GM23248 (cell line): ENCODE measurements around the gene AJAP1. TPM values are rescaled to one million over a fixed set of nuclear protein-coding genes. Genes with fewer than 3 reads are reported as not detected.

Experiments
- DNase-seq: peaks from one replicate; pipeline ENCODE4 v3.0.0-alpha.2; 2015
- H2AFZ ChIP-seq: fragments of 200-600 bp; sonication (generic); 2 replicates; pipeline ENCODE4 v1.6.1; 2016; ENCODE audit warnings: antibody characterized with exemption
- H3F3A ChIP-seq: fragments of 200-600 bp; sonication (generic); 2 replicates; pipeline ENCODE4 v1.6.1; 2016; ENCODE audit warnings: mild to moderate bottlenecking, antibody characterized with exemption, mixed run types; ENCODE audit not compliant: insufficient read depth
- H3K27ac ChIP-seq: fragments of 200-600 bp; sonication (generic); 2 replicates; pipeline ENCODE4 v1.5.1; 2016; ENCODE audit warnings: mild to moderate bottlenecking
- H3K27me3 ChIP-seq: fragments of 200-600 bp; sonication (generic); replicated peaks from 2 replicates; pipeline ENCODE4 v1.6.1; 2016; ENCODE audit warnings: mild to moderate bottlenecking; ENCODE audit not compliant: insufficient read depth
- H3K36me3 ChIP-seq: fragments of 200-600 bp; sonication (generic); 2 replicates; pipeline ENCODE4 v1.6.1; 2016; ENCODE audit warnings: low read depth, mild to moderate bottlenecking
- H3K4me1 ChIP-seq: fragments of 200-600 bp; sonication (generic); 2 replicates; pipeline ENCODE4 v1.6.1; 2016; ENCODE audit warnings: mild to moderate bottlenecking; ENCODE audit not compliant: insufficient read depth
- H3K4me2 ChIP-seq: fragments of 200-600 bp; sonication (generic); one replicate; pipeline ENCODE4 v1.6.1; 2016; ENCODE audit warnings: mild to moderate bottlenecking; ENCODE audit not compliant: unreplicated experiment
- H3K4me3 ChIP-seq: fragments of 200-600 bp; sonication (generic); 2 replicates; pipeline ENCODE4 v1.5.1; 2016; ENCODE audit warnings: mild to moderate bottlenecking
- H3K79me2 ChIP-seq: fragments of 200-600 bp; sonication (generic); 2 replicates; pipeline ENCODE4 v1.6.1; 2016; ENCODE audit warnings: mild to moderate bottlenecking; ENCODE audit not compliant: insufficient read depth
- H3K9ac ChIP-seq: fragments of 200-600 bp; sonication (generic); 2 replicates; pipeline ENCODE4 v1.6.1; 2016; ENCODE audit warnings: mild to moderate bottlenecking
- H3K9me2 ChIP-seq: fragments of 200-600 bp; sonication (generic); 2 replicates; pipeline ENCODE4 v1.6.1; 2016; ENCODE audit warnings: mixed run types, mild to moderate bottlenecking, moderate library complexity; ENCODE audit not compliant: insufficient read depth
- H3K9me3 ChIP-seq: fragments of 200-600 bp; sonication (generic); one replicate; pipeline ENCODE4 v1.6.1; 2017; ENCODE audit warnings: low read depth
- H4K20me1 ChIP-seq: fragments of 200-600 bp; sonication (generic); 2 replicates; pipeline ENCODE4 v1.6.0; 2016; ENCODE audit not compliant: insufficient read depth
- EZH2 ChIP-seq: fragments of 200-600 bp; sonication (generic); IDR thresholded peaks from 2 replicates; pipeline ENCODE4 v1.6.1; 2018; ENCODE audit warnings: antibody characterized with exemption, mild to moderate bottlenecking; ENCODE audit not compliant: insufficient read depth, poor library complexity, severe bottlenecking
- EZH2phosphoT487 ChIP-seq: fragments of 200-600 bp; sonication (generic); IDR thresholded peaks from 2 replicates; pipeline ENCODE4 v1.6.1; 2018; ENCODE audit warnings: antibody characterized with exemption, moderate library complexity, mild to moderate bottlenecking, low read depth; ENCODE audit not compliant: insufficient read depth
- WGBS, 2 experiments: methylation state at CpG; one replicate each; pipeline ENCODE4 v1.1.6; 2015 to 2017; ENCODE audit warnings: low lambda C conversion rate in 2 of 2, low coverage in 1 of 2; ENCODE audit errors: missing lambda C conversion rate in 2 of 2; 5-methylcytosine and 5-hydroxymethylcytosine counted together
- in situ Hi-C: fragments of 300-500 bp; cut with MboI; formaldehyde crosslinking; loops from 2 replicates; pipeline ENCODE4 v1.15.0; 2020
- polyA plus RNA-seq: library from polyadenylated mRNA; unstranded; fragments of >200 nt; fragmentation: Nextera tagmentation; extraction: Ambion mirVana; gene quantifications from 2 replicates; pipeline ENCODE4 v1.2.1, GENCODE V29; 2016
- total RNA-seq: library from RNA; depleted of rRNA; stranded (reverse); fragments of >200 nt; shearing (Covaris generic); gene quantifications from 2 replicates; pipeline ENCODE4 v1.2.3, GENCODE V29; 2014

The AJAP1 gene
- total and polyA plus RNA-seq, 2 experiments from 2014 or later, result 0.03 to 0.86 TPM

DNA sequence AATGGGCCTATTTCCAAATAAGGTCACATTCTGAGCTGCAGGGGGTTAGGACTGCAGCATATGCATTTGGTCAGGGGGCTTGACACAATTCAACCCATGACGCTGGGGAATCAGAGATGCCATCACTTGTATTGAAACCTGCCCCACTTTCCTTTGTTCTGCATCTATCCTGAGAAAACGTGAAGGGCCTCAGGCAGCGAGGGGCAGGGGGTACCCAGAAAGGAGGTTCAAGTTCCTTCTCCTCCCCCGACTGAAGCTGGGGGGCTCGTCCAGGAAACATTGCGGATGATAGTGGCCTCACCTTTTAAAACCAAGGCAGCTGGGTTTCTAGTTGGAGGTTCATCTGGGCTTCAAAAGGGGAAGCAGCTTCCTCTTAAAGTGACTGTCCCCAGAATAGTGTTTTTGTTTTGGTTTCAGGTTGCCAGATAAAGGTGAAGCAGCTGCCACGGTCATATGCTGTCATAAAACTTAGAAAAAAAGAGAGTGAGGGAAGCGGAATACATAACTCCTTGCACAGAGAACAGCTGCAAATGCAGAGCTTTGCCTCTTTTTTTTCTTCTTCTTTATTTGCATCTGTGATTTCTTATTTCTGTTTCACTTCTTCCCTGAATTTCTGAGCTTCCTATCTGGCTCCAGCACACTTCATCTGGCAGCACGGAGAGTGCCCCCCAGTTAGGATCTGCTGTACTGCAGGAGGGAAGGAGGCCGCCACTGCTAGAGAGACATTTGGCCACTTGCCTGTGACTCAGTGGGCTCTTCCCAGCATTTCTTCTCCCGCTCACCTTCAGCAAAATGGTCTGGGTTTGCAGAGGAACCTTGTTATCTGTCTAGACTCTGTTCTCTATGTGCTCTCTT is 142.0 kb downstream of the AJAP1 start:
- Histone ChIP-seq H3K27me3 (no peaks in the 10 kb centered on the region), H3F3A (no peaks in the 10 kb centered on the region), H3K9me3 (no peaks in the 10 kb centered on the region), H3K36me3 (no peaks in the 10 kb centered on the region), H3K4me1 (no peaks in the 10 kb centered on the region), H2AFZ (no peak overlapping the region), H3K27ac (no peak overlapping the region), H3K4me3 (no peak overlapping the region), H4K20me1 (no peaks in the 10 kb centered on the region), H3K4me2 (no peak overlapping the region), H3K9ac (no peak overlapping the region), H3K9me2 (no peaks in the 10 kb centered on the region), H3K79me2 (no peaks in the 10 kb centered on the region)
- no peak for TF ChIP-seq EZH2
- TF ChIP-seq EZH2phosphoT487, result no peak
- in situ Hi-C loops, result no loop called here
- 26 to 29% methylated on average over 11 of the region's 11 CpGs for WGBS, 2 experiments
- DNase-seq, result no peak

GRCh38 chr1:4797016-4797410 is 142.6 kb downstream of the AJAP1 start:
- no peak overlapping the region for H3K4me2 ChIP-seq
- H3K9ac ChIP-seq, result no peak overlapping the region

GRCh38 chr1:4797429-4797828 is 143.0 kb downstream of the AJAP1 start:
- WGBS, 2 experiments, result 35 to 41% methylated on average over 5 of the region's 5 CpGs
- Histone ChIP-seq H3K27me3 (no peaks in the 10 kb centered on the region), H2AFZ (no peak overlapping the region), H3K9me2 (no peaks in the 10 kb centered on the region), H3K27ac (no peak overlapping the region), H4K20me1 (no peaks in the 10 kb centered on the region), H3K4me3 (no peak overlapping the region), H3K9me3 (no peaks in the 10 kb centered on the region), H3F3A (no peaks in the 10 kb centered on the region), H3K36me3 (no peaks in the 10 kb centered on the region), H3K79me2 (no peaks in the 10 kb centered on the region), H3K4me2 (no peak overlapping the region), H3K9ac (no peak overlapping the region), H3K4me1 (no peaks in the 10 kb centered on the region)
- TF ChIP-seq EZH2phosphoT487, result no peak
- no peak for TF ChIP-seq EZH2
- in situ Hi-C loops, result no loop called here
- DNase-seq, result no peak

More at GRCh38 chr1:4797016-4797410, 142.6 kb downstream of the AJAP1 start:
- Histone ChIP-seq H3K4me3 (no peak overlapping the region), H3K79me2 (no peaks in the 10 kb centered on the region), H4K20me1 (no peaks in the 10 kb centered on the region), H3K27me3 (no peaks in the 10 kb centered on the region), H3K36me3 (no peaks in the 10 kb centered on the region), H3K9me3 (no peaks in the 10 kb centered on the region), H3F3A (no peaks in the 10 kb centered on the region), H3K4me1 (no peaks in the 10 kb centered on the region), H3K27ac (no peak overlapping the region), H2AFZ (no peak overlapping the region), H3K9me2 (no peaks in the 10 kb centered on the region)
- WGBS, 2 experiments, result 7% methylated on average over 6 of the region's 6 CpGs
- TF ChIP-seq EZH2phosphoT487, result no peak
- no peak for TF ChIP-seq EZH2
- DNase-seq, result no peak
- in situ Hi-C loops, result no loop called here

GRCh38 chr1:4801192-4801924 is 146.9 kb downstream of the AJAP1 start:
- no peak overlapping the region for H3K27ac ChIP-seq
- H3K9me3 ChIP-seq, result no peaks in the 10 kb centered on the region
- no peak for DNase-seq
- H3K79me2 ChIP-seq, result no peaks in the 10 kb centered on the region
- in situ Hi-C loops, result no loop called here
- H3K27me3 ChIP-seq, result no peaks in the 10 kb centered on the region
- 8 to 12% methylated on average over 14 of the region's 14 CpGs for WGBS, 2 experiments
- no peaks in the 10 kb centered on the region for H3K36me3 ChIP-seq
- no peaks in the 10 kb centered on the region for H3K9me2 ChIP-seq
- no peak overlapping the region for H2AFZ ChIP-seq
- no peak overlapping the region for H3K4me3 ChIP-seq
- no peaks in the 10 kb centered on the region for H3K4me1 ChIP-seq
- no peaks in the 10 kb centered on the region for H3F3A ChIP-seq
- no peak overlapping the region for H3K4me2 ChIP-seq
- H3K9ac ChIP-seq, result no peak overlapping the region
- TF ChIP-seq EZH2 (no peak), EZH2phosphoT487 (no peak)
- H4K20me1 ChIP-seq, result no peaks in the 10 kb centered on the region
